Lung (tissue), 12 donors: ENCODE data around the gene NES. TPM values are rescaled to one million over a fixed set of nuclear protein-coding genes. Genes with fewer than 3 reads are reported as not detected.

ENCODE experiments used
- ATAC-seq: fragments of 200-7000 bp; cut with Tn5 transposase; one replicate; pipeline ENCODE4 v1.9.1; 2020; ENCODE audit warnings: moderate number of reproducible peaks; ENCODE audit not compliant: insufficient read depth, low FRiP score
- DNase-seq, 3 donors: peaks; one replicate each; pipeline ENCODE4 v3.0.0-alpha.2; 2013 to 2017
- H3K27ac ChIP-seq, 2 donors: one replicate each; pipeline ENCODE4 v1.5.1; 2013; ENCODE audit warnings: mild to moderate bottlenecking in 2 of 2, moderate library complexity in 2 of 2, control low read depth in 1 of 2, inconsistent platforms in 1 of 2, low read depth in 1 of 2, low read length in 1 of 2
- H3K27me3 ChIP-seq, 3 donors: one replicate each; pipeline ENCODE4 v1.5.1; 2013; ENCODE audit warnings: low read length in 2 of 3; ENCODE audit not compliant: control insufficient read depth in 3 of 3, insufficient read depth in 3 of 3
- H3K36me3 ChIP-seq, 4 donors: one replicate each; pipeline ENCODE4 v1.5.1; 2013; ENCODE audit warnings: low read length in 4 of 4, mild to moderate bottlenecking in 1 of 4, moderate library complexity in 1 of 4; ENCODE audit not compliant: control insufficient read depth in 4 of 4, insufficient read depth in 4 of 4
- H3K4me1 ChIP-seq, 5 donors: one replicate each; pipeline ENCODE4 v1.5.1; 2013; ENCODE audit warnings: low read length in 5 of 5, mild to moderate bottlenecking in 2 of 5, moderate library complexity in 1 of 5; ENCODE audit not compliant: control insufficient read depth in 5 of 5, insufficient read depth in 5 of 5
- H3K4me3 ChIP-seq: one replicate; pipeline ENCODE4 v1.5.1; 2013; ENCODE audit warnings: mild to moderate bottlenecking, control low read depth, moderate library complexity
- H3K9ac ChIP-seq, 2 donors: one replicate each; pipeline ENCODE4 v1.5.1; 2013; ENCODE audit warnings: low read length in 2 of 2, control low read depth in 1 of 2; ENCODE audit not compliant: insufficient read depth in 1 of 2
- H3K9me3 ChIP-seq, 4 donors: one replicate each; pipeline ENCODE4 v1.5.1; 2013; ENCODE audit warnings: low read length in 3 of 4, mild to moderate bottlenecking in 1 of 4, moderate library complexity in 1 of 4; ENCODE audit not compliant: control insufficient read depth in 4 of 4, insufficient read depth in 3 of 4
- CTCF ChIP-seq: IDR thresholded peaks from 2 replicates; pipeline ENCODE4 v1.5.1; 2012; ENCODE audit warnings: mild to moderate bottlenecking; ENCODE audit errors: control extremely low read depth, extremely low read depth
- WGBS, 2 donors: extraction: QIAGEN DNeasy Blood & Tissue Kit; methylation state at CpG; one replicate each; pipeline ENCODE4 v1.1.7; 2013; 5-methylcytosine and 5-hydroxymethylcytosine counted together
- polyA plus RNA-seq, 2 donors: library from polyadenylated mRNA; stranded (reverse); fragments of 200-250 nt; gene quantifications; one replicate each; pipeline ENCODE4 v1.2.1, GENCODE V29; 2013
- total RNA-seq, 2 donors: library from RNA; depleted of rRNA in 1 of 2; stranded (reverse); fragments of >200 nt in 1 of 2; gene quantifications; one replicate each; pipeline ENCODE4 v1.2.1, GENCODE V29; 2014 to 2021
- donor health status: control.
- donor health status: control.
- donor health status: Bipolar disorder and iron deficiency.
- donor health status: healthy.
- donor health status: DM: yes; HTN: yes; CAD: no.

The NES gene
- total and polyA plus RNA-seq, 4 donors = 17.6 to 57.4 (median 34.2) TPM

GRCh38 chr1:156659661-156659987, 17.6 kb downstream of the NES start:
- no peak for TF ChIP-seq CTCF
- Histone ChIP-seq H3K27ac (peak overlapping the region; percentile 4 to 26), H3K9ac (no peak overlapping the region), H3K27me3 (peaks cover 0 to 15% (median 0%) of the 10 kb centered on the region in 3 donors), H3K4me1 (peaks cover 18 to 55% (median 28%) of the 10 kb centered on the region in 5 donors), H3K9me3 (no peaks in the 10 kb centered on the region), H3K36me3 (no peaks in the 10 kb centered on the region), H3K4me3 (no peak overlapping the region)
- 21 to 31% methylated on average over 6 of the region's 6 CpGs for WGBS, 2 donors
- no peak for DNase-seq
- no peak for ATAC-seq

GRCh38 chr1:156658945-156659574, 18.1 kb downstream of the NES start:
- 73 to 82% methylated on average over 10 of the region's 10 CpGs for WGBS, 2 donors
- Histone ChIP-seq H3K4me3 (no peak overlapping the region), H3K27ac (no peak overlapping the region), H3K36me3 (no peaks in the 10 kb centered on the region), H3K27me3 (peaks cover 0 to 17% (median 0%) of the 10 kb centered on the region in 3 donors), H3K9me3 (no peaks in the 10 kb centered on the region), H3K9ac (no peak overlapping the region), H3K4me1 (peaks cover 13 to 49% (median 24%) of the 10 kb centered on the region in 5 donors)
- ATAC-seq = no peak
- no peak for DNase-seq
- TF ChIP-seq CTCF = no peak

GRCh38 chr1:156658496-156658895, 18.7 kb downstream of the NES start:
- peaks cover 0 to 23% (median 0%) of the 10 kb centered on the region in 3 donors for H3K27me3 ChIP-seq
- WGBS, 2 donors = 91 to 97% methylated on average over 14 of the region's 14 CpGs
- H3K36me3 ChIP-seq = no peaks in the 10 kb centered on the region
- H3K27ac ChIP-seq = no peak overlapping the region
- DNase-seq (no peak), ATAC-seq (no peak)
- TF ChIP-seq CTCF = no peak
- no peaks in the 10 kb centered on the region for H3K9me3 ChIP-seq
- H3K4me1 ChIP-seq = peaks cover 12 to 47% (median 19%) of the 10 kb centered on the region in 5 donors
- H3K9ac ChIP-seq = no peak overlapping the region
- no peak overlapping the region for H3K4me3 ChIP-seq
